Adrenal gland (tissue), 5 donors: ENCODE measurements around the gene SMCHD1.

Experiments used
- POLR2A ChIP-seq, 2 donors: fragments of 450-650 bp; IDR thresholded peaks; one replicate each; pipeline ENCODE4 v1.6.1; 2017; ENCODE audit warnings: antibody characterized with exemption in 2 of 2, mild to moderate bottlenecking in 2 of 2, moderate library complexity in 1 of 2
- TF ChIP-seq, protein P1 (sequence below), 6 experiments: fragments of 450-650 bp in 4 of 6; fragments of 200-600 bp in 2 of 6; sonication (generic) in 1 of 6; IDR thresholded peaks; 1 replicate in 5 of 6; 2 replicates in 1 of 6; pipeline versions ENCODE4 v1.5.1 to v1.8.0; 2016 to 2021; ENCODE audit warnings: antibody characterized with exemption in 6 of 6, mild to moderate bottlenecking in 2 of 6, moderate library complexity in 1 of 6
- donor health status: DM: no; HTN: no; CAD: no.

DNA sequence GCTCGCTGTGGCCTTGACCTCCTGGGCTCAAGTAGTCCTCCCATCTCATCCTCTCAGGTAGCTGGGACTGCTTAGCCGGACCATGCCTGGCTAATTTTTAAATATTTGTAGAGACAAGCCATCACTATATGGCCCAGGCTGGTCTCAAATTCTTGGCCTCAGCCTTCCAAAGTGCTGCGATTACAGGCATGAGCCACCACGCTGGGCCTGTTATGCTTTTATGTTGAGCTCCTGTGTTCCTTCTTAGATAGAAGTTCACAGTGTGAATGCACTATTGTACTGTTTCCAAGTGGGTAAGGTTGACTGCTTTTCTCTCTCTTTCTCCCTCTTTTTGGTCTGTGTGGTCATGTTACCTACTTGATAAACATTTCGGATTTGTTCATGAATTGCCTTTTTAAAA, 61.9 kb downstream of the SMCHD1 start:
- TF ChIP-seq, protein P1, sequence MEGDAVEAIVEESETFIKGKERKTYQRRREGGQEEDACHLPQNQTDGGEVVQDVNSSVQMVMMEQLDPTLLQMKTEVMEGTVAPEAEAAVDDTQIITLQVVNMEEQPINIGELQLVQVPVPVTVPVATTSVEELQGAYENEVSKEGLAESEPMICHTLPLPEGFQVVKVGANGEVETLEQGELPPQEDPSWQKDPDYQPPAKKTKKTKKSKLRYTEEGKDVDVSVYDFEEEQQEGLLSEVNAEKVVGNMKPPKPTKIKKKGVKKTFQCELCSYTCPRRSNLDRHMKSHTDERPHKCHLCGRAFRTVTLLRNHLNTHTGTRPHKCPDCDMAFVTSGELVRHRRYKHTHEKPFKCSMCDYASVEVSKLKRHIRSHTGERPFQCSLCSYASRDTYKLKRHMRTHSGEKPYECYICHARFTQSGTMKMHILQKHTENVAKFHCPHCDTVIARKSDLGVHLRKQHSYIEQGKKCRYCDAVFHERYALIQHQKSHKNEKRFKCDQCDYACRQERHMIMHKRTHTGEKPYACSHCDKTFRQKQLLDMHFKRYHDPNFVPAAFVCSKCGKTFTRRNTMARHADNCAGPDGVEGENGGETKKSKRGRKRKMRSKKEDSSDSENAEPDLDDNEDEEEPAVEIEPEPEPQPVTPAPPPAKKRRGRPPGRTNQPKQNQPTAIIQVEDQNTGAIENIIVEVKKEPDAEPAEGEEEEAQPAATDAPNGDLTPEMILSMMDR (IDR thresholded peaks at IDR 0.05), result no peak
- TF ChIP-seq POLR2A (IDR thresholded peaks at IDR 0.05), result no peak
